HG03045 (cell line): ENCODE measurements around the gene MAD2L2.
A peak's percentile ranks its signal among the peaks of the same experiment; 100 is the strongest.

Source experiments
- ATAC-seq: cut with Tn5 transposase; IDR thresholded peaks from one replicate; pipeline ENCODE4 v1.9.1; 2021; ENCODE audit warnings: mild to moderate bottlenecking, moderate library complexity; ENCODE audit not compliant: unreplicated experiment

MAD2L2 gene

DNA sequence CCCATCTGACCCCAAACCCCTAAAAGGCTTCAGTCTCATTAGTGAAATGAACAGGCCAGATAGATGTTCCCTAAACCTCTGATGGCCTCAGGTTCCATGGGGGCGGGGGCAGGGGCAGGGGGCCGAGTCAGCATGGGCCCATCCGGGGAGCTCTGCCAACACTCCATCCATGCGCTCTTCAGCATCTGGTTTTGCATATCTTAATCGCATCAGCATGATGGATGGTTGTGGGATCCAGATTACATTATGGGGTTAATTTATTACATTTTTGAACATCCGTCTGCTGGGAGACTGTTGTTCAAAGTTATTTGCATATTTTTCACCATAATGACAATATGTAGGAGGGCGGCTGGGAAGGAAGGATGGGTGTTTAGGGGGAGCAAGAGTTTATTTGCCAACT, 3.1 kb upstream of the MAD2L2 start:
- no peak for ATAC-seq

DNA sequence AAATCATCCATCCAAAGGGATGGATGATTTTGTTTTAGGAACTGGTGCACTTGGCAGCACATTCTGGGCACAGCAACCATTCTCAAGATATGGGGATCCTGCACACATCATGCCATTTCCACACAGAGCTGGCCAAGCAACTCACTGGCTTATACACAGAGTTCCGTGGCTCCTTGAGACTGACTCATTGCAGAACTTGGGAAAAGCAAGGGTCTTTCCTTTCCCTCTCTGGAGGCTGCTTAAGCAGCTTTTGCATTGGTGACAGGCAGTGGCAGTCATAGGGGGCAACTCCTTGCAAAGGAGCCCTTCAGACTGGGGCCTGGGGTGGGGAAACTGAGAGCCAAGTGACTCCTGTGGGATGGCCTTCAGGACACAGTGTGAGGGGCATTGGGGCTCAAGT, 1.9 kb upstream of the MAD2L2 start:
- no peak for ATAC-seq

DNA sequence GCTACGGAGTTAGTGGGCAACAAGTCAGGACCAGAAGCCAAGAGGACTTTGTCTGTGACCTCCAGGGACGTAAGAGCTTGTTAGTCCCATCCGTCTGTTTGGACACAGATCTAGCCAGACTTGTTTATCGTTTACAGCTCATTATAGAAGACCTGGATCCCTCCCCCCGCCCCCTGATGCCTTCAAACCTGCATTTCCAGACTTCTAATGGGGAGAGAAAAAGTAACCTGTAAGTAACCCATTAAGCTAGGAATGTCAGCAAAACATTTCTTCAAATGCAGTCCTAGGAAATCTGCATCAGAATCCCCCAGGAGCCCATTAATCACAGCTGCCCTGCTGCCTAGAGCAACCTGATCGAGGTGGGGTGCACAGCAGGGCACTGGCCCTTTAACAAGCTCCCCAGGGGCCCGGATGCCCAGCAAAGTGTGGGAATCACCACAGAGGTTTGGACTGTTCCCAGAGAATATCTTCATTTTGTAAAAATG, 1.4 kb upstream of the MAD2L2 start:
- no peak for ATAC-seq

DNA sequence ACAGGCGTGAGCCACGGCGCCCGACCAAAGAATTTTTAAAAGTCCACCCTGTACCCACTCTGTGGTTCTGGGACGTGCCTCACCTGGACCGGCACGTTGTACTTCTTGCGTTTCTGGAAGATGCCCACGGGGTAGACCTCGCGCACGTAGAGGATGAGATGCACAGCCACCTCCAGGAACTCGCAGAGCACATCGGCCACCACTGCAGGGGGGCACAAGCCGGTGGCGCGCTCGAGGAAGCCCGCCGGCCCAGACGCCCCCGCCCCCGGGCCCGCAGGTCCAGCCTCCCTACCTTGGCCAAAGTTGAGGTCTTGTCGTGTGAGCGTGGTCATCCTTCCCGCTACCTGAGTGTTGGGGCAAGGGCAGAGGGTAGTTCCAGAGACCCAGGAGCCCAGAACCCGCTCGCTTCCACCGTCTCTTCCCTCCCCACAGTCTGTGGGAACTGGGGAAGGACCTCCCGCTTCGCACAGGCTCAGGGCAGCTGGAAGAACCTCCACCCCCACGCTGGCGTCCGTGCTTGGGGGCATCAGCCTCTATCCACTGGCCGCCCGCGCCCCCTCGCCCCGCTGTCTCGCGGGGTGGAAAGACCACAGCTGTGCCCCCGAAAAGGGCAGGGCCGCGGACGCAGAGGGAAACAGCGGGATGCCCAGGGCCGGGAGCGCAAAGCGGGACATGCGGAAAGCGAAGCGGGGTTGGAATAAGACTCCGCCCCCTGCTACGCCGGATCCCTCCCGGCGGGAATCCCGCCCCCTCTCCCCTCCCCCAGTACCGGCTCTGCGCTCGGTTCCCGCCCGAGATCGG, 478 bp downstream of the MAD2L2 start:
- peak; percentile 24 for ATAC-seq

DNA sequence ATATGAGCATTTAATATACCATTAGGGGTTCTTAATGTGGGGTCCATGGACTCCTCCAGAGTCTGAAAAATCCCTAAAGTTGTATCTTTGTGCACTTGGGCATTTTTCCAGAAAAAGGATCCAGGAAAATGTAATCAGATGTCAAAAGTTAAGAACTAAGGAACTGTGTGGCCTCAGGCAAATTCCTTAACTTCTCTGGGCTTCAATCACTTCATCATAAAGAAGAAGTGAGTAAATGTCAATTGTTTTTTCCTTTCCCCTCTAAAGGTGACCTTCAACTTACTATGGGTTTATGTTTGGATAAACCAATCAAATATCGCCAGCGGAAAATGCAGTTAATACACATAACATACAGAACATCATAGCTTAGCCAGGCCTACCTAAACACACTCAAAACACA, 2.5 kb downstream of the MAD2L2 start:
- ATAC-seq = no peak

DNA sequence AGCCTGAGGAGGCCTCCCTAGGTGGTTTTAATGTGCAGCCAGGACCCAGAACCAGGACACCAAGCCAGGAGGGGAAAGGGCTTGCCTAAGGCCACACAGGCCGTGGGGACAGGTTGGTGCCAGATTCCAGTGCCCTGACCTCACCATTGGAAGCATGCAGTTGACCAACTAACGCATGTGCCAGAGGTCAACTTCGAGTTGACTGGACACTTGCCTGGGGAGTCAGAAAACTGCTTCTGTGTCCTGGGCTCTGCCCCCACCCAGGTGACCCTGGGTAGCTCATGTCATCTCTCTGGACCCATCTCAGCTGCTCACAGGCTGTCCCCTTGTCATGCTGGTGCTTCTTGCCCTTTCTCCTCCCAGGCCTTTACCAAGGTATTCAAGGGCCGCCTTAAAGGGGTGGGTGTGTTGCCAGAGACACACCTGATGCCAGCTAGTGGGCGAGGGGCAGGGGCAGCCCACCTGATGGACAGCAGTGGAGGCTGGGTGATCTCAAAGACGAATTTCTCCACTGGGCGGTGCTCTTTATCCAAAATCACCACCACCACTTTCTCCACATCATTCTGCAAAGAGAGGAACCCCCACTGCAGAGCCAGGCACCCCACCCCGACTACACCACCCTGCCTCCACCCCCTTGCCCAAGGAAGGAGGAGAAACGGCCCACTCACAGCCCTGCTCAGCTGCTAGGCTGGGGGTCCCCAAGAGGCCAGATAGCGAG, 4.4 kb downstream of the MAD2L2 start:
- no peak for ATAC-seq

DNA sequence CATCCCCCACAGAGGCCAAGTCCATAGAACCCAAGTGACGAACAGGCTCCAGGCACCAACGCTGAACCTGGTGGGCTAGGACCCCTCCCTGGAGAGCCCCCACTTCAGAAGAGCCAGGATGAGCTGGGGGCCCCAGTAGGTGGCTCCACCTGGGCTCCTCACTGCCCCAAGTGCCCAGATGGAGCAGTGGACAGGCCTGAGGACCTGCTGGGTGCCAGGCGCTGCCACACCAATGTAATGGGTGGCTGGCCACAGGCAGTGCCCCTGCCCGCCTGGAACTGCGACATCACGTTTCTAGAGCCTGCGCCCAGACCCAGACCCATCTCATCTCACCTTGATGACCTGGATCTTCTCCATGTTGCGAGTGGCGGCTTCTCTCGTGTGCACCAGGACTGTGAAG, 5.6 kb downstream of the MAD2L2 start:
- no peak for ATAC-seq

DNA sequence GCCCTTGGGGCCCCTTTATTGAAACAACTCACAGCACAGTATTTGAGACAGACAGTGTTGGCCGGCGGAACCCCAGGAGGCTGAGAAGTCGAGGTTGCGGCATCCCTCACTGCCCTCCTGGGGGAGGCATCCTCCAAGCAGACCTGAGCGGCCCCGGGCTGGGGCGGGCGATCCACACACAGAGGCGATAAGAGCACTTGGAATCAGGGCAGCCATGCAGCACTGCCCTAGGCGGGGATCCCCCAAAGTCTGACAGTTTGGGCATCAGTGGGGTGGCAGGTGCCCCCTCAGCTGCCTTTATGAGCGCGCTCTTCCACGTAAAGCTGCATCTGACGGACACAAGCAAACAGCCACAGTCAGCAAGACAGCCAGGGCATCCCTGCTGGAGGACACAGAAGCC, 6.5 kb downstream of the MAD2L2 start:
- ATAC-seq = no peak

DNA sequence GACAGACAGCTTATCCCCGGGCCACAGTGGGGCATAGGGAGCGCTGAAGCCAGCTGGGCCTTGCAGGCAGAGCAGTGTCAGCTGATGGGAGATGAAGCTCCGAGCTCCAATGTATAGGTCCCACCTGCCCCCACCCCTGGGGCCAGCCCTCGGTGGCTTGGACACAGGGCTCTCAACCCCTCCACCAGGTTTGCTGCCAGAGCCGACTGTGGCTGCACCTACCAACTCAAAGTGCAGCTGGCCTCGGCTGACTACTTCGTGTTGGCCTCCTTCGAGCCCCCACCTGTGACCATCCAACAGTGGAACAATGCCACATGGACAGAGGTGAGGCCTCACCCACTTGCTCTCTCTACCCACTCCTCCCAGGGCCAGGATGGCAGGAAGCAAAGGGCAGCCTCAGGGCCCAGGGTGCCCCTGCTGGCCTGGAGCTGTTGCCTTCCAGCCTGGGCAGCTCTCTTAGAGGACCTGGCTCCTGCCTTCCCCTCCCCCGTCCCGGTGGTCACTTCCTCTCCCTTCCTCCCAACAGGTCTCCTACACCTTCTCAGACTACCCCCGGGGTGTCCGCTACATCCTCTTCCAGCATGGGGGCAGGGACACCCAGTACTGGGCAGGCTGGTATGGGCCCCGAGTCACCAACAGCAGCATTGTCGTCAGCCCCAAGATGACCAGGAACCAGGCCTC, 7.7 kb downstream of the MAD2L2 start:
- no peak for ATAC-seq

DNA sequence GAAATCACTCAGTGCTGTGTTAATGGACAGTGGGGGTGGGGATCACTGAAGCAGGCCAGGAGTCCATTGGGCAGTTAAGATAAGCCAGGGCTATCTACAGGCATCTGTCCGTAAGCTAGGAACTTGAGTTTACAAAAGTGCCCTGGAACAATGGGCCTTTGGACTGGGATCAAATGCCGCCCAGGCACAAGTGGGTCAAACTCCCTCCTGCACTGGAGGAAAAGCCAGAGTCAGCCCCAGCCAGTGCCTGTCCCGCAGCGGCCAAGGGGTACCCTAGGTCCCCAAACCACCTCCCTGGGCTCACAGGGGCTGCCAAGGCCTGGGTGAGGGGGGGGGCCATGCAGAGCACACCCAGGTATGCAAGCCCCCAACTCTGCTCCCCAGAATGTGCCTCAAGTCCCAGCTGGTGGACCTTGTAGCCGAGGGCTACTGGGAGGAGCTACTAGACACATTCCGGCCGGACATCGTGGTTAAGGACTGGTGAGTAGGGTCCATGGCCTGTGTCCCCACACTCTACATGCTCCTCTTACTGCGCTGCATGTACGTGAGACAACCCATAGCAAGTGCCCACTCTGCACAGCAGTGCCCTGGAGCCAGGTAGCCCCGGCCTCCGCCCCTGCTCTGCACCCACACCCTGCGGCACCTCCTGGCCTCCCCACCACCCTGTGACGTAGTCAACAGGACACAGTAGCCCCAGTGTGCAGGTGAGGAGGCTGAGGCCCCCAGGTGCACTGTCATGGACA, 9.2 kb downstream of the MAD2L2 start:
- ATAC-seq = no peak

DNA sequence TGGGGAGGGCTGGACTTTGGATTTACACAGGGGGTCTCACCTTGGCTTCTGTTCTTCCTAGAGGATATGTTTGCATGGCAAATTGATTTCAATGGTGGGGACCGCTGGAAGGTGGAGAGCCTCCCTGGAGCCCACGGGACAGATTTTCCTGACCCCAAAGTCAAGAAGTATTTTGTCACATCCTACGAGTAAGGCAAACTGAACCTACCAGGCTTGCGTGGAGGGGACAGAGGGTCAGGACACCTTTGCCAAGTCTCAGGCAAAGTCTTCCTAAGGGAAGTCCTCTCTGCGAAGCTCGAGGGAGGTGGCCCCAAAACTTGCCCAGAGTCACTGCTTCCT, 9.8 kb downstream of the MAD2L2 start:
- ATAC-seq = no peak

DNA sequence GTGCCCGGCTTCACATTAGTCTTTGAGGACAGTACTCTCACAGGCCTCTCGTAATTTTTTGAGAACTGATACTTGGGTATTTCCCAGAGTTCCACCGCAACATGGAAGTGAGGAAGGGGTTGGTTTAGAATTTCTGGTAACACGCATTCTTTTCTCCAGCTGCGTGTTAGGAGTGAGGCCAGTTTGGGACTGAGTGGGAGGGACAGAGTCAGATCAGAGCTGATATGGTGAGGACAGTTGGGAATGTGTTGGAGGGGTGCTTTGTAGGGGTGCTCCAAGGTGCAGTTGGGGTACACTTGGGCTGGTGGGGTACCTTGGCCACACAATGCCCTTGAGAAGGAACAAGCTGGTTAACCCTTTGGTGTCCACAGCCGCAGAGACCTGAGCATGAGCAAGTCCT, 10.2 kb downstream of the MAD2L2 start:
- no peak for ATAC-seq

DNA sequence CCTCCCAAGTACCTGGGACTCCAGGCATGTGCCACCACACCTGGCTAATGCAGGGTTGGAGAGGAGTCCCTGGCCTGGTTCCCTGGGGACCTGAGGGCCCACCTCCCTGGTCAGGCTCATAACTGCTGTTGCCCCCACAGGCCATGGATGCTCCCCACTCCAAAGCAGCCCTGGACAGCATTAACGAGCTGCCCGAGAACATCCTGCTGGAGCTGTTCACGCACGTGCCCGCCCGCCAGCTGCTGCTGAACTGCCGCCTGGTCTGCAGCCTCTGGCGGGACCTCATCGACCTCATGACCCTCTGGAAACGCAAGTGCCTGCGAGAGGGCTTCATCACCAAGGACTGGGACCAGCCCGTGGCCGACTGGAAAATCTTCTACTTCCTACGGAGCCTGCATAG, 12.4 kb downstream of the MAD2L2 start:
- no peak for ATAC-seq

DNA sequence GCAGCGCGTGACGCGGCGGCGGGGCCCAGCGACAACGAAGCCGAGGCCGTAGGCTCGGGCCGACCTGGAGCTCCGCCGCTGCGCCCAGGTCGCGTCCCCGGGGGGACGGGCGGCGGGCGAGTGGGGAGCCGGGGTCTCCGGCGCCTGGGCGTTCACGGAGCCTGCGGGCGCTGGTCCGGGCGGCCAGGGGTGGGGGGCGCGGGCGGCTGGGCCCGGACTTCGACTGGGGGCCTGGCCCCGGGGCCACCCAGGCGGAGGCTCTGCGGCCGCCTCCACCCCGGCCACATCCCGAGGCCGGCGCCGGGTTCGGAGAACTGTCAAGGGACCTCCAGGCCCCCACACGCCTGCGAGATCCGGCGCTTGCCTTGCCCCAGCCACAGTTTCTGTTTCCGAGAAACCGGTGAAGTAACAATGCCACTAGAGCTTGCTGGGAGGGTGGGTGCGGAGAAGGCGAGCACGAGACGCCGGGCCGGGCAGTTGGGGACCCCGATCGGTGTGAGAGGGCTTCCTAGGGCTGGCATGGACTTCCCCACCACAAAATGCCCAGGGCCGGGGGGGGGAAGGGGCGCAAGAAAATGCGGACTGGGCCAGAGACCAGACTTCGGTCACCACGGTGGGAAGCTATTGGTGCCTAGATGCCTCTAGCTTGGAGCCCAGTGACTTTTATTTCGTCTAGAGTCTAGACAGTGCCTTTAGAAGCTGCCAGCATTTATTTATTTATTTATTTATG, 16.4 kb downstream of the MAD2L2 start:
- ATAC-seq = peak; percentile 41

DNA sequence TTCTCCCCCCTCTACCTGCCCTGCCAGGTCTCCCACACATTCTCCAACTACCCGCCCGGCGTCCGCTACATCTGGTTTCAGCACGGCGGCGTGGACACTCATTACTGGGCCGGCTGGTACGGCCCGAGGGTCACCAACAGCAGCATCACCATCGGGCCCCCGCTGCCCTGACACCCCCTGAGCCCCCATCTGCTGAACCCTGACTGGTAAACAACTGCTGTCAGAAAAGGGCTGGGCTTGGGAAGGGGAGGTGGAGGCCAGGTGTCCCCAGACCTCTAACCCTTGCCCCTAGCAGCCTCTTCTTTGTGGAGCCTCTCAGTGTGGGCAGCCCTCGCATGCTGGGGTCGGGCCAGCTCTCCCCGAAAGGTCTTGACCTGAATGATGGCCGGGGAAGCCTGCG, 19.8 kb downstream of the MAD2L2 start:
- ATAC-seq = no peak

DNA sequence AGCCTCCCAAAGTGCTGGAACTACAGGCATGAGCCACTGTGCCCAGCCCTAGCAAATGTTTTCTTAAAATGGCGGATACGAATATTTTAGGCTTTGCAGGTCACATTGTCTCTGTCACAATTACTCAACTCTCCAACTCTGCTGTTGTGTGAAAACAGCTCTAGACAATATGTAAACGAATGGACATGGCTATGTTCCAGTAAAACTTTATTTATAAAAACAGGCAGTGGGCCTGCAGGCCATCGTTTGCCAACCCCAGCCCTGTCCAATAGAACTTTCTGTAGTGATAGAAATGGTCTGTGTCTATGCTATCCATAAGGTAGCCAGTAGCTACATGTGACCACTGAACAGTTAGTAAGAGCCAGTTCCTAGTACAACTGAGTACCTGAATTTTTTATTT, 21.2 kb downstream of the MAD2L2 start:
- ATAC-seq = no peak

DNA sequence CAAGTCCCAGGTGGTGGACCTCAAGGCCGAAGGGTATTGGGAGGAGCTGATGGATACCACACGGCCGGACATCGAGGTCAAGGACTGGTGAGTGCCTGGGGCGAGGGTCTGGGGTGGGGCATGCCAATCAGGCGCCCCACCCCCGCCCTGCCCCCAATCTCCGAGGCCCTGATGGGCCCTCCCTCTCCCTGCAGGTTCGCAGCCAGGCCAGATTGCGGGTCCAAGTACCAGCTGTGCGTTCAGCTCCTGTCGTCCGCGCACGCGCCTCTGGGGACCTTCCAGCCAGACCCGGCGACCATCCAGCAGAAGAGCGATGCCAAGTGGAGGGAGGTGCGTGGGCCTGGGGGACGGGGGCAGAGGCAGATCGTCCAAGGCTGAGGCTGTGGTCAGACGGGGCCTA, 22.4 kb downstream of the MAD2L2 start:
- no peak for ATAC-seq

DNA sequence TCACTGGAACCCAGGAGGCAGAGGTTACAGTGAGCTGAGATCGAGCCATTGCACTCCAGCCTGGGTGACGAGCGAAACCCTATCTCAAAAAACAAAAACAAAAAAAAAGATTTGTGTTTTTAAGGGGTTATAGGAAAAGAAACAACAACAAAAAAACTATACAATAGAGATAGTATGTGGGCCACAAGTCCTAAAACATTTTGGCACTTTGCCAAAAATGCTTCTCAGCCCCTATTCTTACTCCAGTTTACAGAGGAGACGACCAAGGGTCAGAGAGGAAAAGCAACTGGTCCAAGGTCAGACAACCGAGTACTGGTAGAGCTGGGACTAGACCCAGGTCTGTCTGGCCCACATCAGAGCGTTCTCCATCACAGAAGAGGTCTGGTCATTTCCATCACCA, 23.3 kb downstream of the MAD2L2 start:
- ATAC-seq = no peak

DNA sequence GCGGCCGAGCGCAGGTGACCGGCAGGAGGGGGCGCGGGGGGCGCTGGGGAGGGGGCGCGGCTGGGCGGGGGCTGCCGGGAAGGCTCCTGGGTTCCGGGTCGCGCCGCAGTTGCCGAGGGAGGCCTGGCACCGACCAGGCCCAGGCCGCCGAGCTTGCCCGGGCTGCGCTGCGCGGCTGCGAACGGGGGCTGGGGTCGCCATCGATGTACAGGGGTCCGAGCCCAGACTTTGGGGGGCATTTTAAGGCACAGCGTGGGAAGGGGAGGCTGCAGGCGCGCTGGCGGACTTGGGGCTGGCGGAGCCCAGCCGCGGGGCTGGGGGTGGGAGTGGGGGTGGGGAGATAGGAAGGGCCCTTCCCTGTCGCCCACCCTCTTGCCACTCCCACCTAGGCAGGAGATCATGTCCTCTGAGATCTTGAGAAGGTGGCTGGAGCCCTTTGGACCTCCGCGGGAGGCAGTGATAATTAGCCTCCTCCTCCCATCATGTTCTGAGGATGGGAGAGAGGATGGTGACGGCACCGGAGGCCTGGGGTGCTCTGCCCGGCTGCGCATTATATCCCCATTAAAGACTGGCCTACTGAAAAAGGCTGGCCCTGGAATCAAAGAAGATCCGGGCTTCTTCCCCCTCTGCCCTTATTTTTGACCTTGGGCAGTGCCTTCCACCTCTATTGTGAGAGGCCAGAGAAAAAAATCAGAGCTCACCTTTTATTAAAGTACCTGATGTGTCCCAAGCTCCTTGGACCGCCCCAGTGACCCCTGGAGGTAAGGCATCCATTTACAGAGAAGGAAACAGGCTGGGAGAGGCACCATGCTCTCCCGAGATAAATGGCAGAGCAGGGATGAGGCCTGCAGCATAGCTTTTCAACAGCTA, 25.8 kb downstream of the MAD2L2 start:
- peak; percentile 18 for ATAC-seq
